ENCODE measurements around the gene EXT2.

The EXT2 gene

GRCh38 chr11:44226945-44227344, 131.5 kb downstream of the EXT2 start:
- no peak overlapping the region for H3K4me3 ChIP-seq (ENCODE audit: low read length)
- H3K36me3 ChIP-seq (ENCODE audit: control insufficient read depth, insufficient read depth, low read length, severe bottlenecking) = no peaks in the 10 kb centered on the region
- peaks cover 23% of the 10 kb centered on the region for H3K4me1 ChIP-seq (ENCODE audit: control insufficient read depth, insufficient read depth, low read length)
- no peak overlapping the region for H3K9ac ChIP-seq (ENCODE audit: low read length)
- H3K9me3 ChIP-seq (ENCODE audit: control insufficient read depth, low read length) = no peaks in the 10 kb centered on the region
- no peaks in the 10 kb centered on the region for H3K27me3 ChIP-seq (replicated peaks; ENCODE audit: control insufficient read depth, insufficient read depth, low read length)
- DNase-seq (ENCODE audit: low read depth) = no peak

DNA sequence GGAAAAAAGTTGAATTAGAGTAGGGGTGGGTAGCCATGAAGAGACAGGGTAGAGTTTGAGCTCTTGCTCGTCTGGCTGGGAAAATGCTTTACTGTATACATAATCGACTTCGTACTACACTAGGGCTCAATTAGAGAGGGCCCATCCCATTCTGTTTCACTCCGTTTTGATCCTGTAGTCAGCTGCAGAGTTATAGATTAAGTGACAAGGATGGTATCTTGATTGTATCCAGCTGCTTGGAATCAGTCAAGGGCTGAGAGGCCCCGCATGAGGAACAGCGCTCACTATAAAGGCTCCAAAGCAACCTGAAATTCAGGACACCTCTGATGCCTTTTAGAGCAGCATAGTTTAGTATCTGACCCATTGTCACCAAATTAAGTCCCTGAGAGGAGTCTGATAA, 132.9 kb downstream of the EXT2 start:
- Histone ChIP-seq H3K27me3 (replicated peaks; ENCODE audit: control insufficient read depth, insufficient read depth, low read length) (no peaks in the 10 kb centered on the region), H3K9me3 (ENCODE audit: control insufficient read depth, low read length) (no peaks in the 10 kb centered on the region), H3K4me3 (ENCODE audit: low read length) (no peak overlapping the region), H3K4me1 (ENCODE audit: control insufficient read depth, insufficient read depth, low read length) (peaks cover 14% of the 10 kb centered on the region), H3K36me3 (ENCODE audit: control insufficient read depth, insufficient read depth, low read length, severe bottlenecking) (peaks cover 3% of the 10 kb centered on the region), H3K9ac (ENCODE audit: low read length) (no peak overlapping the region)
- no peak for DNase-seq (ENCODE audit: low read depth)

GRCh38 chr11:44229098-44229497, 133.6 kb downstream of the EXT2 start:
- Histone ChIP-seq H3K27me3 (replicated peaks; ENCODE audit: control insufficient read depth, insufficient read depth, low read length) (no peaks in the 10 kb centered on the region), H3K4me1 (ENCODE audit: control insufficient read depth, insufficient read depth, low read length) (peaks cover 13% of the 10 kb centered on the region), H3K36me3 (ENCODE audit: control insufficient read depth, insufficient read depth, low read length, severe bottlenecking) (peaks cover 3% of the 10 kb centered on the region), H3K4me3 (ENCODE audit: low read length) (no peak overlapping the region), H3K9ac (ENCODE audit: low read length) (no peak overlapping the region), H3K9me3 (ENCODE audit: control insufficient read depth, low read length) (no peaks in the 10 kb centered on the region)
- DNase-seq (ENCODE audit: low read depth) = no peak

DNA sequence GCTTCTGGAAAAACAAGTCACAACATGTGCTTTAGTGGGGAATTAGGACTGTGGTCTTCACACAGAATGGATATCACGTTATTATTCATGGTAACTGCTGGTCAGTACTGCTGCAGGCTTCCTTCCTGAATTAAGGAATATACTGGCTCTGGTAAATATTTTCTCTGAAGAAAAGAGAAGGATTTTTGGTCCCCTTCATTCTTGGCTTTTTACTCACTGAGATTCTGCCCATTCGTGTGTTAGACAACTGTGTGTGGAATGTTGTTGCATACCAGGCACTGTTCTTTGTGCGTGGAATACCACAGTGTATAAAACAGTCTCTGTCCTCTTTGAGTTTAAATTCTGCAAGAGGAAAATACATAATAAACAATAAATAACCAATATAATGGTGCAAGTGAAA, 134.1 kb downstream of the EXT2 start:
- Histone ChIP-seq H3K36me3 (ENCODE audit: control insufficient read depth, insufficient read depth, low read length, severe bottlenecking) (peaks cover 3% of the 10 kb centered on the region), H3K27me3 (replicated peaks; ENCODE audit: control insufficient read depth, insufficient read depth, low read length) (no peaks in the 10 kb centered on the region), H3K4me3 (ENCODE audit: low read length) (no peak overlapping the region), H3K4me1 (ENCODE audit: control insufficient read depth, insufficient read depth, low read length) (peaks cover 11% of the 10 kb centered on the region), H3K9me3 (ENCODE audit: control insufficient read depth, low read length) (no peaks in the 10 kb centered on the region), H3K9ac (ENCODE audit: low read length) (no peak overlapping the region)
- DNase-seq (ENCODE audit: low read depth) = peak; percentile 60

DNA sequence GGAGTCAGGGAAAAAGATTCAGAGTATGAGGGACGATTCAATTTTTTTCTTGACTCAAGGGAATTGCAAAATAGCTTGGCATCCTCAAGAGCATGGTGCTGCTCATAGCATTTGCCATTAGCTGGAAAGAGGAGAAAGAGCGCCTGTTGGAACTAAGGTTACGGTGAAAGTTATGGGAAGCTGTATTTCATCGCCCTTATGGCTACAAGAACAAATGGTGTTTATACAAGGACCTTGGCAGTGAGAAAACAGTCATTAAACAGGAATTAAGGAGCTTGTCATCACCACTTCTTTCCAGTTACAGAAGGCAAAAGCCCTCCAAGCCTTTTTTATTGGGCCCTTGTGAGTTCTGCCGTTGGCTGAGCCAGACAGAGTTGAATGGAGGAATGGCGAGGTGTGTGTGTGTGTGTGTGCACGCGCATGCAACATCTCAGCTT, 140.3 kb downstream of the EXT2 start:
- H3K9me3 ChIP-seq (ENCODE audit: control insufficient read depth, low read length) = no peaks in the 10 kb centered on the region
- peaks cover 11% of the 10 kb centered on the region for H3K4me1 ChIP-seq (ENCODE audit: control insufficient read depth, insufficient read depth, low read length)
- H3K27me3 ChIP-seq (replicated peaks; ENCODE audit: control insufficient read depth, insufficient read depth, low read length) = no peaks in the 10 kb centered on the region
- H3K36me3 ChIP-seq (ENCODE audit: control insufficient read depth, insufficient read depth, low read length, severe bottlenecking) = peaks cover 6% of the 10 kb centered on the region
- no peak overlapping the region for H3K4me3 ChIP-seq (ENCODE audit: low read length)
- peak; percentile 41 for DNase-seq (ENCODE audit: low read depth)
- no peak overlapping the region for H3K9ac ChIP-seq (ENCODE audit: low read length)

DNA sequence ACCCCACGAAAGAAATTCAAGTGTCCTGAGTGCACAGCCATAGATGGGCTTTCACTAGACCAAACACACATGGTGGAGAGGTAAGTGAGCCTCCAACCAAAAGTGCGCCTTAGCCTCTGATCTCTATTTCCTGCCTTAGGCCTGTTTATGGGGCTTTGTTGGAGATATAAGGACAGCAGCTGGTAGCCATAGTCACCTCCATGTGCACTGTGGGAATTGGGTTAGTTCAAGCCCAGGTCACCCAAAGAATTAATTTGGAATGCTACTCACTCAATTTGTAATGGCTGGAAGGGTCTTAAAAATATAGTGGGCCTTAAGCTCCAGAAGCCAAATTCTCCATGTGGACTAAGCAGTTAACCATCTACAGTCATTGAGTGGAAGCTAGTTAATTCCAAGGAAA, 140.8 kb downstream of the EXT2 start:
- H3K36me3 ChIP-seq (ENCODE audit: control insufficient read depth, insufficient read depth, low read length, severe bottlenecking) = peaks cover 6% of the 10 kb centered on the region
- no peaks in the 10 kb centered on the region for H3K27me3 ChIP-seq (replicated peaks; ENCODE audit: control insufficient read depth, insufficient read depth, low read length)
- no peak for DNase-seq (ENCODE audit: low read depth)
- H3K9me3 ChIP-seq (ENCODE audit: control insufficient read depth, low read length) = no peaks in the 10 kb centered on the region
- H3K4me1 ChIP-seq (ENCODE audit: control insufficient read depth, insufficient read depth, low read length) = peaks cover 11% of the 10 kb centered on the region
- no peak overlapping the region for H3K9ac ChIP-seq (ENCODE audit: low read length)
- no peak overlapping the region for H3K4me3 ChIP-seq (ENCODE audit: low read length)

- DNase-seq (ENCODE audit: low read depth) = no peak
These were observed 141.7 kb downstream of the EXT2 start for GRCh38 chr11:44237156-44237555.

DNA sequence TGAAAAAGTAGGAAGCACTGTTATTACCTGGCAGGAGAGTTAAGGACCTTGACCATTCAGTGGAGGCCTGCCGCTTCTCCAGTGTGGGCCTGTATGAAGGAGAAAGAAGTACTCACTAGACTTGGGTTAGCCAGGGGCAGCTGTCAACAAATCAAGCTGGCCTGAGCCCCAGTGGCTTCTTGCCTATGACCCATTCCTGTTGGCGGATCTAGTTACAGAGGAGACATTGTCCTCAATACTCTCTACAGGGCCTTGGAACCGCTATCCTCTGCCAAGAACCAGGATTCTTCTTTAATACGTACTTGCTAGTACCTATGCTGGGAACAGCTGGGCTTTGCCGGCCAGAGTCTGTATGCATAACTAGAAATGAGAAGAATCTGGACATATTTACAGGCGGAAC, 146.4 kb downstream of the EXT2 start:
- Histone ChIP-seq H3K9me3 (ENCODE audit: control insufficient read depth, low read length) (no peaks in the 10 kb centered on the region), H3K9ac (ENCODE audit: low read length) (no peak overlapping the region), H3K4me1 (ENCODE audit: control insufficient read depth, insufficient read depth, low read length) (peaks cover 43% of the 10 kb centered on the region), H3K27me3 (replicated peaks; ENCODE audit: control insufficient read depth, insufficient read depth, low read length) (no peaks in the 10 kb centered on the region), H3K36me3 (ENCODE audit: control insufficient read depth, insufficient read depth, low read length, severe bottlenecking) (no peaks in the 10 kb centered on the region), H3K4me3 (ENCODE audit: low read length) (no peak overlapping the region)
- no peak for DNase-seq (ENCODE audit: low read depth)

More at GRCh38 chr11:44237156-44237555, 141.7 kb downstream of the EXT2 start:
- peaks cover 6% of the 10 kb centered on the region for H3K36me3 ChIP-seq (ENCODE audit: control insufficient read depth, insufficient read depth, low read length, severe bottlenecking)
- no peaks in the 10 kb centered on the region for H3K9me3 ChIP-seq (ENCODE audit: control insufficient read depth, low read length)
- H3K9ac ChIP-seq (ENCODE audit: low read length) = no peak overlapping the region
- no peaks in the 10 kb centered on the region for H3K27me3 ChIP-seq (replicated peaks; ENCODE audit: control insufficient read depth, insufficient read depth, low read length)
- H3K4me3 ChIP-seq (ENCODE audit: low read length) = no peak overlapping the region
- H3K4me1 ChIP-seq (ENCODE audit: control insufficient read depth, insufficient read depth, low read length) = peaks cover 11% of the 10 kb centered on the region

- Histone ChIP-seq H3K36me3 (ENCODE audit: control insufficient read depth, insufficient read depth, low read length, severe bottlenecking) (no peaks in the 10 kb centered on the region), H3K4me3 (ENCODE audit: low read length) (no peak overlapping the region), H3K4me1 (ENCODE audit: control insufficient read depth, insufficient read depth, low read length) (peaks cover 55% of the 10 kb centered on the region), H3K9me3 (ENCODE audit: control insufficient read depth, low read length) (no peaks in the 10 kb centered on the region), H3K9ac (ENCODE audit: low read length) (no peak overlapping the region), H3K27me3 (replicated peaks; ENCODE audit: control insufficient read depth, insufficient read depth, low read length) (no peaks in the 10 kb centered on the region)
- DNase-seq (ENCODE audit: low read depth) = peak; percentile 26
These were observed 147.6 kb downstream of the EXT2 start for GRCh38 chr11:44243086-44243485.

- Histone ChIP-seq H3K9ac (ENCODE audit: low read length) (no peak overlapping the region), H3K27me3 (replicated peaks; ENCODE audit: control insufficient read depth, insufficient read depth, low read length) (no peaks in the 10 kb centered on the region), H3K4me1 (ENCODE audit: control insufficient read depth, insufficient read depth, low read length) (peaks cover 57% of the 10 kb centered on the region), H3K9me3 (ENCODE audit: control insufficient read depth, low read length) (no peaks in the 10 kb centered on the region), H3K36me3 (ENCODE audit: control insufficient read depth, insufficient read depth, low read length, severe bottlenecking) (no peaks in the 10 kb centered on the region), H3K4me3 (ENCODE audit: low read length) (peak overlapping the region; percentile 8)
- DNase-seq (ENCODE audit: low read depth) = peak; percentile 33
These were observed 148.3 kb downstream of the EXT2 start for GRCh38 chr11:44243595-44244343.

DNA sequence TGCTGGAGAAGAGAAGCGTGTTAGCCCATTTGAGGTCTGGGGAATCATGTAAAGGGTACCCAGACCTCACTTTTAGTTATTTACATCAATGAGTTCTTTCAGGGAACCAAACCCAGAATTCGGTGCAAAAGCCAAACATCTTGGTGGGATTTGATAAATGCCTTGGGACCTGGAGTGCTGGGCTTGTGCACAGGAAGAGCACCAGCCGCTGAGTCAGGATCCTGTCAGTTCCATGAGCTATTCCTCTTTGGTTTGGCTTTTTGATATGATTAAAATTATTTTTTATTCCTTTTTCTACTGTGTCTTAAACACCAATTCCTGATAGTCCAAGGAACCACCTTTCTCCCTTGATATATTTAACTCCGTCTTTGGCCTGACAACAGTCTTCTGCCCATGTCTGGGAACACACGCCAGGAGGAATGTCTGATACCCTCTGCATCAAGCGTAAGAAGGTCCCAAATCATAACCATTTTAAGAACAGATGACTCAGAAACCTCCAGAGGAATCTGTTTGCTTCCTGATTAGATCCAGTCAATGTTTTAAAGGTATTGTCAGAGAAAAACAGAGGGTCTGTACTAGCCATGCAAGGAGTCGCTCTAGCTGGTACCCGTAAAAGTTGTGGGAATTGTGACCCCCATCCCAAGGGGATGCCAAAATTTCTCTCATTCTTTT, 149.3 kb downstream of the EXT2 start:
- Histone ChIP-seq H3K9ac (ENCODE audit: low read length) (no peak overlapping the region), H3K4me3 (ENCODE audit: low read length) (no peak overlapping the region), H3K9me3 (ENCODE audit: control insufficient read depth, low read length) (no peaks in the 10 kb centered on the region), H3K27me3 (replicated peaks; ENCODE audit: control insufficient read depth, insufficient read depth, low read length) (no peaks in the 10 kb centered on the region), H3K4me1 (ENCODE audit: control insufficient read depth, insufficient read depth, low read length) (peaks cover 57% of the 10 kb centered on the region), H3K36me3 (ENCODE audit: control insufficient read depth, insufficient read depth, low read length, severe bottlenecking) (no peaks in the 10 kb centered on the region)
- peak; percentile 65 for DNase-seq (ENCODE audit: low read depth)
